ENCODE results near the gene PICK1.

The PICK1 gene

DNA sequence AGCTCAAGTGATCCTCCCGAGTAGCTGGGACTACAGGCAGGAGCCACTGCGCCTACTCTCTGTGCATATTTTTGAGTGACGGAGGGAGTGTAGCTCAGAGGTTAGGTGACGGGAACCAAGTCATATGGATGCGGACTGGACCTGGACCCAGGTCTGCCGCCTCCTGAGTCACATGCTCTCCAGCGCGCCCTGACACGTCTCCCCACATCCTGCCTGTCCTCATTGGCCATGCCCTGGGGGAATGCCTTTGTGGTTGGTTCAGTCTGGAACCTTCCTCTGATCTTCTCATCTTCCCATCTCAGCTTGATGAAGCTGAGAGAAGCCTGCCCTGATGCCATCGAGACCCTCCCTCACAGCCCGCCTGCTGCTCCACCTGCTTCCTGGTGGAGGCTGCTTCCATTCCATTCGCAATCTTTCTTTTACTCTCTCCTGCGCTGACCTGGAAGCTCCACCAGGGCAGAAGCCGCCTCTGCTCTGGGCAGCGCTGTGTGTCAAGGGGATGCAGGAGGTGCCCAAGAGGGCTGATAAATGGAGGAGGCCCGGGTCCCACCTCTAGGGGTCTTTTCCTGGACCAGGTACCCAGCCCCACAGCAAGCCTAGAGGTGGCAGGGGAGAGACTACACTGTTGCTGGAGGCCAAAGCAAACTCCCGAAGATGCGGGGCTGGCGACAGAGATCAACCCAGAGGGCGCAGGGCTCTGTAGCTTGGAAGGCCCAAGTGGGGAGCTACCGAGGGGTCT is 67.2 kb downstream of the PICK1 start:
- TF ChIP-seq, protein P1, sequence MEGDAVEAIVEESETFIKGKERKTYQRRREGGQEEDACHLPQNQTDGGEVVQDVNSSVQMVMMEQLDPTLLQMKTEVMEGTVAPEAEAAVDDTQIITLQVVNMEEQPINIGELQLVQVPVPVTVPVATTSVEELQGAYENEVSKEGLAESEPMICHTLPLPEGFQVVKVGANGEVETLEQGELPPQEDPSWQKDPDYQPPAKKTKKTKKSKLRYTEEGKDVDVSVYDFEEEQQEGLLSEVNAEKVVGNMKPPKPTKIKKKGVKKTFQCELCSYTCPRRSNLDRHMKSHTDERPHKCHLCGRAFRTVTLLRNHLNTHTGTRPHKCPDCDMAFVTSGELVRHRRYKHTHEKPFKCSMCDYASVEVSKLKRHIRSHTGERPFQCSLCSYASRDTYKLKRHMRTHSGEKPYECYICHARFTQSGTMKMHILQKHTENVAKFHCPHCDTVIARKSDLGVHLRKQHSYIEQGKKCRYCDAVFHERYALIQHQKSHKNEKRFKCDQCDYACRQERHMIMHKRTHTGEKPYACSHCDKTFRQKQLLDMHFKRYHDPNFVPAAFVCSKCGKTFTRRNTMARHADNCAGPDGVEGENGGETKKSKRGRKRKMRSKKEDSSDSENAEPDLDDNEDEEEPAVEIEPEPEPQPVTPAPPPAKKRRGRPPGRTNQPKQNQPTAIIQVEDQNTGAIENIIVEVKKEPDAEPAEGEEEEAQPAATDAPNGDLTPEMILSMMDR (IDR thresholded peaks at IDR 0.05) = no peak

DNA sequence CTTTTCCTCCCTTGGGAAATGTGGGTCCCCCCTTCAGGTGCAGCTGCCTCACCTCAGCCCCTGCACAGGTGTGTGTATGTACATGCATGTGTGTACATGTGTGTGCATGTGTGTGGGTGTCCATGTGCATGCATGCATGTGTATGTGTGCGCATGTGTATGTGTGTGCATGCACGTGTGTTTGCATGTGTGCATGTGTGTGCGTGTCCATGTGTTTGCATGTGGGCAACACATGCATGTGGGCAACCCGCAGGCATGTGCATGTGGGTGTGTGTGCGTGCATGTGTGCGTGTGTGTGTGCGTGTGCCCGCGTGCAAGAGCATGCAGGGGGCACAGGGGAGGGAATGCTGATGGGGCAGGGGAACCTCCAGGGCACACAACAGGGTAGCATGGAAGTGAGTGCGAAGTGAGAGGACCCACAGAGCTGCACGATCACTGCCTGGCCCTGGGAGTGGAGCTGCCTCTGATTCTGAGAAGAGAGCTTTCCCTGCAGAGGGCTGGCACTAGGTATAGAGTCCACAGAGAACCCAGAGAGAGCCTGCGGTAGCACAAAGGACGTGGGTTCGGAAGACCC is 67.9 kb downstream of the PICK1 start:
- TF ChIP-seq, protein P1 (IDR thresholded peaks at IDR 0.05) = no peak

Data from LNCAP (cell line).